Suprapubic skin (tissue), 4 donors: ENCODE measurements around the gene CILP2. TPM values are rescaled to one million over a fixed set of nuclear protein-coding genes. Genes with fewer than 3 reads are reported as not detected.

Source experiments
- DNase-seq, 2 donors: peaks; one replicate each; pipeline ENCODE4 v3.0.0-alpha.2; 2019; ENCODE audit warnings: low spot score in 2 of 2
- H3K27ac ChIP-seq: fragments of 200-600 bp; sonication (generic); one replicate; pipeline ENCODE4 v1.5.1; 2019
- H3K27me3 ChIP-seq: fragments of 200-600 bp; sonication (generic); one replicate; pipeline ENCODE4 v1.5.1; 2019
- H3K36me3 ChIP-seq: fragments of 200-600 bp; sonication (generic); one replicate; pipeline ENCODE4 v1.5.1; 2019
- H3K4me1 ChIP-seq: fragments of 200-600 bp; sonication (generic); one replicate; pipeline ENCODE4 v1.5.1; 2019
- H3K4me3 ChIP-seq: fragments of 200-600 bp; sonication (generic); one replicate; pipeline ENCODE4 v1.5.1; 2019; ENCODE audit warnings: mild to moderate bottlenecking
- H3K9me3 ChIP-seq: fragments of 200-600 bp; sonication (generic); one replicate; pipeline ENCODE4 v1.5.1; 2019
- CTCF ChIP-seq, 2 donors: fragments of 200-600 bp in 1 of 2; fragments of 450-650 bp in 1 of 2; sonication (generic) in 1 of 2; IDR thresholded peaks; one replicate each; pipeline ENCODE4 v1.5.1; 2016 to 2019; ENCODE audit warnings: antibody characterized with exemption in 2 of 2, mild to moderate bottlenecking in 1 of 2, moderate library complexity in 1 of 2
- EP300 ChIP-seq: sonication (generic); formaldehyde crosslinking; IDR thresholded peaks from one replicate; pipeline ENCODE4 v1.6.1; 2017; ENCODE audit warnings: antibody characterized with exemption
- POLR2A ChIP-seq, 2 donors: fragments of 450-650 bp; IDR thresholded peaks; one replicate each; pipeline ENCODE4 v1.6.1; 2017; ENCODE audit warnings: antibody characterized with exemption in 2 of 2, mild to moderate bottlenecking in 2 of 2, moderate library complexity in 2 of 2
- POLR2AphosphoS5 ChIP-seq, 3 donors: sonication (generic); formaldehyde crosslinking; IDR thresholded peaks; one replicate each; pipeline ENCODE4 v1.6.1; 2017; ENCODE audit warnings: antibody characterized with exemption in 3 of 3
- WGBS: methylation state at CpG from one replicate; pipeline ENCODE4 v1.1.5; 2018; 5-methylcytosine and 5-hydroxymethylcytosine counted together
- total RNA-seq, 4 donors: library from RNA; depleted of rRNA; stranded (reverse); fragments of >200 nt; gene quantifications; one replicate each; pipeline ENCODE4 v1.1.0, GENCODE V29; 2016

Gene CILP2
- total RNA-seq, 4 donors from 2014 or later, result 0.15 to 0.44 (median 0.21) TPM

GRCh38 chr19:19526581-19527370 lies 11.3 kb upstream of the CILP2 start:
- Histone ChIP-seq H3K9me3 (no peaks in the 10 kb centered on the region), H3K27me3 (no peaks in the 10 kb centered on the region), H3K4me3 (no peak overlapping the region), H3K4me1 (no peaks in the 10 kb centered on the region), H3K27ac (no peak overlapping the region), H3K36me3 (peaks cover 44% of the 10 kb centered on the region)
- TF ChIP-seq POLR2AphosphoS5 (IDR thresholded peaks at IDR 0.05) (no peak), CTCF (IDR thresholded peaks at IDR 0.05) (no peak), POLR2A (IDR thresholded peaks at IDR 0.05) (no peak), EP300 (no peak)
- WGBS, result 89% methylated on average over 22 of the region's 28 CpGs
- DNase-seq, result no peak

GRCh38 chr19:19527371-19527656 lies 10.8 kb upstream of the CILP2 start:
- 95% methylated on average over 9 of the region's 9 CpGs for WGBS
- H3K27me3 ChIP-seq, result no peaks in the 10 kb centered on the region
- H3K27ac ChIP-seq, result no peak overlapping the region
- H3K4me1 ChIP-seq, result peaks cover 5% of the 10 kb centered on the region
- H3K4me3 ChIP-seq, result no peak overlapping the region
- peak in 1 of 2 donors; percentile 59 for DNase-seq
- TF ChIP-seq EP300 (no peak), CTCF (IDR thresholded peaks at IDR 0.05) (no peak), POLR2A (IDR thresholded peaks at IDR 0.05) (no peak), POLR2AphosphoS5 (IDR thresholded peaks at IDR 0.05) (no peak)
- no peaks in the 10 kb centered on the region for H3K9me3 ChIP-seq
- peaks cover 44% of the 10 kb centered on the region for H3K36me3 ChIP-seq

DNA sequence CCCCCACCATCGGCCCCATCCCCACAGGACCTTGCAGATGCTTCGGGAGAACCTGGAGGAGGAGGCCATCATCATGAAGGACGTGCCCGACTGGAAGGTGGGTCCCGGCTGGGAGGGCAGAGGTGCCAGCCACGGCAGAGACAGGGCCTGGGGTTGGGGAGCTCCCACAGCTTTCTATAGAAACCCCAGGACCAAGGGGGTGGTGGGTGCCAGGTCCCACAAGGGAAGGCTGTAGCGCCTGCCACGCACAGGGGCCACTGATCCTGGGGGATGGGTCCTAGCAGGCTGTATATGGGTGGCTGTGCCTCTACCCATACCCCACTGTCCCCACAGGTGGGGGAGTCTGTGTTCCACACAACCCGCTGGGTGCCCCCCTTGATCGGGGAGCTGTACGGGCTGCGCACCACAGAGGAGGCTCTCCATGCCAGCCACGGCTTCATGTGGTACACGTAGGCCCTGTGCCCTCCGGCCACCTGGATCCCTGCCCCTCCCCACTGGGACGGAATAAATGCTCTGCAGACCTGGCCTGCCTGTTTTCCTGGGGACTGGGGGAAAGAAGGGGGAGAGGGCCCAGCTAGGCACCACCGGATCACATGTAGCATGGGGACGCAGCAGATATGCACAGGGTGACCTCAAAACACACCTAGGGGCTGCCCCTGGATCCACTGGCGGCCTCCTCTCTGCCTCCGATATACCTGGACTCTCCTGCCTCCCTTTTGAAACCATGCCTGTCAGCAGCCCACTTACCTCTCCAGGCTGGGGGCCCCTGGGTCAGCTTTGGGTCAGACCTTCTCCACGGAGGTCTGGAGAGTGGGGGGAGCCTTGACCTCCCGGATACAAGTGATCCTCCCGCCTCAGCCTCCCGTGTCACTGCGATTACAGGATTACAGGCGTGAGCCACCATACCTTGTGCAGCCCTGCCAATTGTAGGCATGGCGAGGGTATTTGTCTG lies 10.1 kb upstream of the CILP2 start:
- Histone ChIP-seq H3K4me3 (no peak overlapping the region), H3K27me3 (no peaks in the 10 kb centered on the region), H3K36me3 (peaks cover 44% of the 10 kb centered on the region), H3K4me1 (peaks cover 7% of the 10 kb centered on the region), H3K27ac (no peak overlapping the region), H3K9me3 (no peaks in the 10 kb centered on the region)
- peak in 1 of 2 donors; percentile 57 for DNase-seq
- WGBS, result 97% methylated on average over 21 of the region's 27 CpGs
- TF ChIP-seq EP300 (no peak), POLR2AphosphoS5 (IDR thresholded peaks at IDR 0.05) (no peak), POLR2A (IDR thresholded peaks at IDR 0.05) (no peak), CTCF (IDR thresholded peaks at IDR 0.05) (no peak)

DNA sequence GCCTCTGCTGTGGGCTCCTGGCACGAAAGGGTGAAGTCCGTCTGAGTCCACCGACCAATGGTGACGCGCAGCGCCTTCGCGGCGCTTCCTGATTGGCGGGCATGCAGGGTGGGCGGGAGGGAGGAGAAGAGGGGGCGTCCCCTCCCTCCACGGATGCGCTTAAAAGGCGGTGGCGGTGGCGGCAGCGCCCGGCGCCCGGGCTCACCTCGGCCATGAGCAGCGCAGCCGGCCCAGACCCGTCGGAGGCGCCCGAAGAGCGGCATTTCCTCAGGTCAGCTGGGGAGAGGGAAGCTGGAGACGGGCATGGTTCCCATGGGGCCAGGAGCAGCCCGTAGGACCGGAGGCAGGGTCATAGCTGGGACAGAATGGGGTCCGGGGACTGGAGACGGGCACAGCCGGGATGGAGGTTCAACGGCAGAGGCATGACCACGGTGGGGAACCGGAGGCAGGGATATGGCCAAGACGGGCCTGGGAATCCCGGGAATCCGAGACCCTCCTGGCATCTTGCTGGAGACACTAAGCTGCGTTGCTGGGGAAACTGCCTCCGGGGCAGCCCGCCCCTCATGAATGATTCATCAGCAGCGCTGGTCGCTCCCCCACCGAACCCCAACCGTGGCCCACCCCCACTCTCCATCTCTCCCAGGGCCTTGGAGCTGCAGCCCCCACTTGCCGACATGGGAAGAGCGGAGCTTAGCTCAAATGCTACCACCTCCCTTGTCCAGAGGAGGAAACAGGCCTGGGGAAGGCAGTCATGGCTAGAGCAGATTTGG lies 9.2 kb upstream of the CILP2 start, which contains the start of gene YJEFN3:
Gene YJEFN3 (plus strand): TSS at position 191 of the 770 bp plus-strand sequence. CDS start 22 bp downstream, at position 213.
- peak in 1 of 2 donors; percentile 60 for DNase-seq
- H3K27me3 ChIP-seq, result no peaks in the 10 kb centered on the region
- H3K4me3 ChIP-seq, result no peak within 1 kb of the TSS
- no peak within 1 kb of the TSS for H3K27ac ChIP-seq
- TF ChIP-seq POLR2AphosphoS5 (IDR thresholded peaks at IDR 0.05) (no peak), CTCF (IDR thresholded peaks at IDR 0.05) (no peak), EP300 (no peak), POLR2A (IDR thresholded peaks at IDR 0.05) (no peak)
- no peaks in the 10 kb centered on the region for H3K9me3 ChIP-seq
- WGBS, result 79% methylated on average over 25 of the region's 50 CpGs
- H3K36me3 ChIP-seq, result peaks cover 43% of the 10 kb centered on the region
- peaks cover 7% of the 10 kb centered on the region for H3K4me1 ChIP-seq
